HG02870 (cell line): ENCODE measurements around the gene ATP5F1E.
"Not testable (repeated sequence)": the region's sequence is repeated elsewhere in the genome, so short reads cannot be mapped to it uniquely, and the experiment has no call there.

Experiments used
- ATAC-seq: cut with Tn5 transposase; IDR thresholded peaks from one replicate; pipeline ENCODE4 v1.9.1; 2021; ENCODE audit warnings: mild to moderate bottlenecking, moderate library complexity; ENCODE audit not compliant: unreplicated experiment

The ATP5F1E gene

DNA sequence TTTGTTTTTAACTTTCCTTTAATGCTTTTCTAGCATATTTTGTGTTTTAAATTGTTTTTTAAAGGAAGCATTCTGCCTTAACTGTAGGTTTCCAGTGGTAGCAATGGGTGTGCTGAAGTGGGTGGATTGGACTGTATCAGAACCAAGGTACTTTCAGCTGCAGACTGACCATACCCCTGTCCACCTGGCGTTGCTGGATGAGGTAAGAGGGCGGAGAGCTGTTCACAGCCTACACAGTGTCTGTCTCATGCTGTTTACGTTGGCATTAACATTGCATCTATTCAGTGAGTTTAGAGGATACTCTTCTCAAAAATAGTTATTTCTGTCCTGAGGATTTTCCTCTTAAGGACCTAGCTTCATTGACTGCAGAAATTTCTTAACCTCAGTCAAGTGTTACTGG, 39.2 kb downstream of the ATP5F1E start:
- ATAC-seq = no peak

DNA sequence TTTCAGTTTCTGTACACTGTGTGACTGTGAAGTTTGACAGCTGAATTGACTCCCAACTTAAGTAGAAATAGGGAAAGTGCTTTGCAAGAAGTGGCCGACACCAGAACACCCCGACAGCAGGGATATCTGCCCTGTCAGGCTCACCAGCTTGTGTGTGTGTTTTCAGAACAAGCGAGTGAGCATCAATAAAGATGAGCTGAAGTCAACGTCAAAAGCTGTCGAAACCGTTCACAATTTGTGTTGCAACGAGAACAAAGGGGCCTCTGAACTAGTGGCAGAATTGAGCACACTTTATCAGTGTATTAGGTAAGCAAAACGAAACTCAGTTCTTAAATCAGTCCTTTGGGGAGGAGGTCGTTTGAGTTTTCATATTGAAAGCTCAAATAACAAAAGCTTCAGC, 40.4 kb downstream of the ATP5F1E start:
- no peak for ATAC-seq

DNA sequence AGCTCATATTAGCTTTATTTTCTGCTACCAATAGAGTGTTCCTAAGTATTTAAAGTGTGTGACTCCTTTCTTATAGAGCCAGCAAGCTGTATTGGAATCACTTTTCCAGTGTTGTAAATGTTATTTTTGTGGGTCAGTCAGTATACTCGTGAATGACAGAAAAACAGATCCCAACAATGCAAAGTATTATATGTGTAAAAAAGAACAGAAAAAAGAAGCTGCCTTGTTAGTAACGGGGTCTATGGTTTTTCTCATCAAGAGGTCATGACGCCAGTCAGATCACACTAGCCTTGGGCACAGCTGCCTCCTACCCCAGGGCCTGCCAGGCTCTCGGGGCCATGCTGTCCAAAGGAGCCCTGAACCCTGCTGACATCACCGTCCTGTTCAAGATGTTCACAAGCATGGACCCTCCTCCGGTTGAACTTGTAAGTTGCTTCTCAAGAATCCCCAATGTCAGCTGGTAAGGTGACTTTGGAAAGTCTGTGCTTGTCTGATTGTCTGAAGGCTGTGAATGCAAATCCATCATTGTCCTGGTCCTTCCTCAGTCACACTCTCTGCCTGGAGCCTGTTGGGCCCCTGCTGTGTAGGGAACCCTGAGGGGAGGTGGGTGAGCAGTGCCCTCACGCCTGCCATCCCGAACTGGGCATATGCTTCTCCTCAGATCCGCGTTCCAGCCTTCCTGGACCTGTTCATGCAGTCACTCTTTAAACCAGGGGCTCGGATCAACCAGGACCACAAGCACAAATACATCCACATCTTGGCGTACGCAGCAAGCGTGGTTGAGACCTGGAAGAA, 41.3 kb downstream of the ATP5F1E start:
- ATAC-seq = no peak

DNA sequence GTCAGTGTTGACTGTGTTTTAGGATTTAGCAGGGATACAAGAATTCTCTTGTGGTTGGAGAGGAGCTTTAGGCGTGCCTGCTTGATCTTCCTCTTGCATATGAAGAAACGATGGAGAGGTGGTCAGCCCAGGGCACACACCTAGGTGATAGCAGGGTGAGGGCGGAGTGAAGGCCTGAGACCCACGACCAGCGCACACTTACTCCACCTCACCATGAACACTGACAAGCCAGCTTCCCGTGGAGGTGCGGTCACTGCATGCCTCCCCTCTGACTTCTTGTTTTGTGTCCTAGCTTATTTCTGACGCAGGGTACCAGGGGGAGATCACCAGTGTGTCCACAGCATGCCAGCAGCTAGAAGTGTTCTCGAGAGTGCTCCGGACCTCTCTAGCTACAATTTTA, 42.9 kb downstream of the ATP5F1E start:
- no peak for ATAC-seq

DNA sequence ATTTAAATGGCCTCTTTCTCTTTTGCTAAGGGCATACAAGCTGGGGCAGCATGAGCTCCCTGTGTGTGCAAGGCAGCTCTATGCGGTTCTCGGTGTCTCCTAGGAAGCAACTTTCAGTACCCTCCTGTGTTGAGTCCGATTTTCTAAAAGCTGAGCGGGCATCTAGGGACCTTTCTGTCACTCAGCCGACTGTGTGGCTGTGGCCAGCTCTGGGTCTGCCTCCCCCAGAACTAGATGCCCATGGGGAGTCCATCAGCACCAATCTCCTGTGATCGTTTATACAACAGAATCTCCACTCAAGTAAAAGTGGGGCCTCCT, 43.6 kb downstream of the ATP5F1E start:
- ATAC-seq = no peak

DNA sequence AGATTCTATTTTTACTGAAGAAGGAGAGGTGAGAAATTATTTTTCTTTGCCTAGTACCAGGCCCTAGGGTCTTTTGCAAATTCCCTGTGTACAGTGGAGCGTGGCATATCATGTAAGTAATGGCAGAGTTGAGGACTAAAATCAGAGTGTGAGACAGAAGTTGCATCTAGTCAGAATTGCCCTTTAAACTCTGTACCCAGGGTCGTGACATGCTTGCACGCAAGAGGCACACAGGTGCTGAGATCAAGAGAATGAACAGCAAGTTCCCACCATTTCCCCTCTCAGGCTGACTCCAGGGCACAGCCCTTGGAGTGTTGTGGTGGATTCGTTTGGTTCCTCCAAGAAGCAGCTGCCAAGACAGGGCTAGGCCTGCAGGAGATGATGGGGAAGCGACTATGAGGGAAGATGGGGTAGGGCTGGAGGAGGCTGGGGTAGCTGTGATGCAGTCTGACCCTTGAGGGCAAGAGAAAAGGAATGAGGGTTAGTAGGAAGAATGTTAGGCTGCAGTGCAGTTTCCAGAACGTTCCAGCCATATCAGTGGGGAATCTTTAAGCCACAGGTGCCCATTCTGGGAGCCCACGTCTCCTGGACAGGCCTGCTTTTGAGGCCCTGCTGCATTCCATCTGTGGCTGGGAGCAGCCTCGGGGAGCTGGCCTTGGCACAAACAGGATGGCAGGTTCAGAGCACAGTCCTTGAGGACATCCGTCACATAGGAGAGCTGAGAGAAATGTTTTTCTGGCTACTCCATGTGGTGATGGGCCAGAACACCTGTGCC, 44.2 kb downstream of the ATP5F1E start:
- no peak for ATAC-seq

DNA sequence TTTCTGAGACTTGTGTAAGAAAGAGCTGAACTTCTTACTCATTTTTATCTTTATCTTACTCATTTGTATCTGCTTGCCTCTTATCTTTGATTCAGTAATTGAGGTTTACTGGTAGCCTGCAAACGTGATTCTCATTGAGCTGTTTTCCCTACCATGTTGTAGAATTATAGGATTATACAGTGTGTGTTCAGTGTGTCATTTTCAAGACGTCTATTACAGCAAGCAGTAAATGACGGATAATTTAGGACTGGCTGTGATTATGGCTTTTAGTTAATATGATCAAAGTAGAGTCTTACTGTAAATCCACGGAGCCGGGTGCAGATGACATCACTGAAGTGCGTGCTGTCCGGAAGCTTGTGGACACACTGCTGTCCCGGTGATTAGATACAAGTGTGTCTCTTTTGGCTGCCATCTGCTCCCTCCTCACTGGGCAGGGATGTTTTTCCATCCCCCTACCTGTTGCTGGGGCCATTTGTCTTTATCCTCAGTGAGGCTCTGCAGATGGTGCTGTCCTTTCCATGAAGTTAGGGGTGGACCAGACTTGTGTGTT, 45.1 kb downstream of the ATP5F1E start:
- no peak for ATAC-seq

DNA sequence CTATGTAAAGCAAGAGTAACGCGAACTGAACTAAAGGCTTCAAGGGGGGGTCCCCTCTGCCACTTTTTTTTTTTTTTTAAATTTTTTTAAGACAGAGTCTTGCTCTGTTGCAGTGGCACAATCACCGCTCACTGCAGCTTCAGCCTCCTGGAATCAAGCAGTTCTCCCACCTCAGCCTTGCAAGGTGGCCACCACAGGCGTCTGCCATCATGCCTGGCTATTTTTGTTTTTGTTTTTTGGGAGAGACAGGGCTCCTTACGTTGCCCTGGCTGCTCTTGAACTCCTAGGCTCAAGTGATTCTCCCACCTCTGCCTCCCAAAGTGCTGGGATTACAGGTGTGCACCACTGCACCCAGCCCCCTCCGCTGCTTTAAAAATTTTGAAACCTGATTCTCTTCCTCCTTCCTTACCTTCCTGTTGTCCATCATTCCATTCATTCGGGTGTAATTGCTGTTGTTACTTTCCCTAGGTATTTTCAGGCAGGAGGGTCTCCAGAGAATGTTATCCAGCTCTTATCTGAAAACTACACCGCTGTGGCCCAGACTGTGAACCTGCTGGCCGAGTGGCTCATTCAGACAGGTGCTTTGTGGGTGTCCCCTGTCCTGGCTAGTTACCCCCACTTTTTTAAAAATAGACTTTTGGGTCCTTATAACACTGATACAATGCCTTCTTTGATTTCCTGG, 45.7 kb downstream of the ATP5F1E start:
- ATAC-seq = no peak

DNA sequence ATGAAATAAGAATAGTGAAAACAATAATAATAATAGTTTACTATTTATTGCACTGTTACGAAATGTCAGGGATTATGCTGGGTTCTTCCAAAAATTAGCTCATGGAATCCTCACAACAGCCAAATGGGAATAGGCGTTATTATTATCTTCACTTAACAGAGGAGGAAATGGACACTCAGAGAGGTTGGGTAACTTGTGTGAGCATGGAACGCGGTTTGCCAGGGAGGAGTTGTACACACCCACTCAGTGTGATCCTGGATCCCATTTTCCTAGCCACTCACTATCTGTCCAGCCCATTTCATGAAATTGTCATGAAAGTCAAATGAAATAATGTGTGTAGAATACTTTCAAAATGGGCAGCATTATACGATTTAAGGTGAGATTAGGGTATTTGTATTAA, 46.5 kb downstream of the ATP5F1E start:
- ATAC-seq = no peak

DNA sequence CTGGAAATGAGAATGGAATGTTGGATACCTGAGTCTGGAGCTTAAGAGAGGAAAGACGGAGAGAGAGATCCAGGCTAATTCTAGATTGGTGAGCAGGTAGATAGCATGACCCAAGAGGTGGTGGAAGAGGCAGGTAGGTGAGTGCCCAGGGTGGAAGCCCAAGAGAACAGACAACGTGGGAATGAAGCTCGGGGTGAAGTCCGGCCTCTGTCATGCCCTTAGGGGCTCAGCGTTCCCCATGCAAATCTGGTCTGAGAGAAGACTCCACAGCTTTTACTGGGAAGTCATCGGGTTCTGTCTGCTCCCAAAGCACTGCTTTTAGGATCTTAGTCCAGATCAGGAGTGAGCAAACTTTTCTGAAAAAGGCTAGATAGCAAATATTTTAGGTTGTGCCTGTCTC, 47.4 kb downstream of the ATP5F1E start:
- no peak for ATAC-seq

DNA sequence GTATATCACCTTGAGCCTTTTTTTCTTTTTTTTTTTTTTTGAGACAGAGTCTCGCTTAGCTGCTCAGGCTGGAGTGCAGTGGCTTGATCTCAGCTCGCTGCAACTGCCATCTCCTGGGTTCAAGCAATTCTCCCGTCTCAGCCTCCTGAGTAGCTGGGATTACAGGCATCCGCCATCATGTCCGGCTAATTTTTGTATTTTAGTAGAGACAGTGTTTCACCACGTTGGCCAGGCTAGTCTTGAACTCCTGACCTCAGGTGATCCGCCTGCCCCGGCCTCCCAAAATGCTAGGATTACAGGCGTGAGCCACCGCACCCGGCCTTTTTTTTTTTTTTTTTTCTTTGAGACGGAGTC, 49.0 kb downstream of the ATP5F1E start:
- not testable (repeated sequence) for ATAC-seq

DNA sequence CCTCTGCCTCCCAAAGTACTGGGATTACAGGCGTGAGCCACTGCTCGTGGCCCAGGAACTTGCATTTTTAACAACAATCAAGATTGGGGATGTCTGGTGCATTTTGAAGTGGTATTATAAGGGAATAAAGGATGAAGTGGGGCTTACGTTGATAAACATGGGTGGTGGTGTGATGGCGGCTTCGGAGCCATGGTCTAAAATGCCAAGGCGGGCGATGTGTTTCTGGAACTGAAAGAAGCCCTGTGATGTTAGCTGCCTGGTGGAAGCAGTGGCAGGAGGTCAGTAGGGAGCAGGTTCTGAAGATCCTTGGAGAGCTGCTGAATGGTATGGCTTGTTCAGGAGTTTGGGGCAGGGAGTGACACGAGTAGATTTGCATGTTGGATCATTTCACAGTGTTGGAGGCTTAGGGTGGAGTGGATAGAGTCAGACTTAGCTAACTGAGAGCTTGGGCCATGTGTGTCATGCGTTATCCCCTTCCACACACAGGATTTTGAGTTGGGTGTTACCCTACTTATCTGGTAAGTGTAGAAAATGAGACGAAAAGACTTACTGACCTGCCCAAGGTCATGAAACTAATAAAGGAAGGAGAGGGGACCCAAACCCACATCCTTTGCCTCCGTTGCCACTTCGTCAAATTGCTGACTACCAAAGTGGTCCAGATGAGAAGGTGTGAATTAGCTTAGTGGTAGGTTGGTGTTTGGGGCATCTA, 49.6 kb downstream of the ATP5F1E start:
- no peak for ATAC-seq

DNA sequence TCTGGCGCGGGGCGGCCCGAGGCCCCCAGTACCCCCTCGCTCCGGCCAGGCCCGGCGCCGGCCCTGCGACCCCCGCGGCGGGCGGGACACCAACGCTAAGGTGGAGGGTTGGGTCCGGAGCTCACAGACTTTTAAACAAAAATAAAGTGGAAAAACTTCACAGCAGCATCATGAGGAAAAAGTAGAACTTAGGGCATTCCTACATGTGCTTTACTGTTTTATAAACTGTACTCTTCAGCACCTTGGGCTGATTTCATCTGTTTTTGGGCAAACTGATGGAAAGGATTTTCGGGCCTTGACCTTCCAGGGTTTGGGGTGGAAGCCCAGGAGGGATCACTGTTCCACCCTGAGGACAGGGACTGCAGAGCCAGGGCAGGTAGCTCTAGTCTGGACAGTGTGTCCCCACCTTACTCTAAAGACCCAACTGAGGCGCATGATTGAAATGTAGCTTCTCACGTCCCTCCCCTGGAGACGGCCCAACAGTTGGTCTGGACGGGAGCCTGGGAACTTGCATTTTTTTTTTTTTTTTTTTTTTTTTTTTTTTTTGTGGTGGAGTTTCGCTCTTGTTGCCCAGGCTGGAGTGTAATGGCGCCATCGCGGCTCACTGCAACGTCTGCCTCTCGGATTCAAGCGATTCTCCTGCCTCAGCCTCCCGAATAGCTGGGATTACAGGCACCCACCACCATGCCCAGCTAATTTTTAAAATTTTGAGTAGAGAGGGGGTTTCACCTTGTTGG, 50.3 kb downstream of the ATP5F1E start:
- peak; percentile 12 for ATAC-seq

DNA sequence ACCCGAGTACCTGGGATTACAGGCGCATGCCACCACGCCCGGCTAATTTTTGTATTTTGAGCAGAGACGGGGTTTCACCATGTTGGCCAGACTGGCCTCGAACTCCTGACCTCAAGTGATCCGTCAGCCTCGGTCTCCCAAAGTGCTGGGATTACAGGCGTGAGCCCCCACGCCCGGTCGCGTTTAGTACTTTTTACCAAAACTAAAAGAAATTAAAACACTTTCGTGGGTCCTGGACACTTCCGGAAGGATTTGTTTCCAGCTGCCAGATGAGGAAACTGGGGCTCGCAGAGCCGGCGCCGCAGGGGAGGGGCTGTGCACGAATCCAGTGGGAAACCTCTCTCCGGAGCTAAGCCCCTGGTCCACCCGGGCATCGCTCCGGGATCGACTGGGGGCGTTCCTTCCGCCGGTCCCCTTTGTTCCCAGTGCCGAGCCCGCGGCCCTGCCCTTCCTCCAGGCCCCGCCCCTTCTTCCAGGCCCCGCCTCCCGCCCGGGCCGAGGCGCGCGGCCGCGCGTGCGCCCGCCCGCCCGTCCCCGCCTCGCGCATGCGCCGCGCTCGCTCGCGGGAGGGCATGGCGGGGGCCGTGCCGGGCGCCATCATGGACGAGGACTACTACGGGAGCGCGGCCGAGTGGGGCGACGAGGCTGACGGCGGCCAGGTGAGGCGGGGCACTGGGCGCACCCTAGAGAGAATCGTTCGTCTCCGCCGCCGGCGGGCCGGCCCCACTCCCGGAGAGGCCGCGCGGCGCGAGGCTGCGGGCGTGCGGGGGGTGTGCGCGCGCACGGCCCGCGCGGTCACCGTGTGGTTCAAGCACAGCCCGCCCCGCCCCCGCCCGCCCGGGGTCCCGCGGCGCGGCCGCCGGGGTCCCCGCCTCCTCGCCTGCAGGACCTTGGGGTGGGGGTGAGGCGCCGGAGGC, 51.2 kb downstream of the ATP5F1E start, which contains the start of gene NELFCD:
TSS of gene NELFCD (plus strand) at position 546 of the 917 bp plus-strand sequence. CDS start at position 600, 54 bp downstream.
- peak; percentile 58 for ATAC-seq

DNA sequence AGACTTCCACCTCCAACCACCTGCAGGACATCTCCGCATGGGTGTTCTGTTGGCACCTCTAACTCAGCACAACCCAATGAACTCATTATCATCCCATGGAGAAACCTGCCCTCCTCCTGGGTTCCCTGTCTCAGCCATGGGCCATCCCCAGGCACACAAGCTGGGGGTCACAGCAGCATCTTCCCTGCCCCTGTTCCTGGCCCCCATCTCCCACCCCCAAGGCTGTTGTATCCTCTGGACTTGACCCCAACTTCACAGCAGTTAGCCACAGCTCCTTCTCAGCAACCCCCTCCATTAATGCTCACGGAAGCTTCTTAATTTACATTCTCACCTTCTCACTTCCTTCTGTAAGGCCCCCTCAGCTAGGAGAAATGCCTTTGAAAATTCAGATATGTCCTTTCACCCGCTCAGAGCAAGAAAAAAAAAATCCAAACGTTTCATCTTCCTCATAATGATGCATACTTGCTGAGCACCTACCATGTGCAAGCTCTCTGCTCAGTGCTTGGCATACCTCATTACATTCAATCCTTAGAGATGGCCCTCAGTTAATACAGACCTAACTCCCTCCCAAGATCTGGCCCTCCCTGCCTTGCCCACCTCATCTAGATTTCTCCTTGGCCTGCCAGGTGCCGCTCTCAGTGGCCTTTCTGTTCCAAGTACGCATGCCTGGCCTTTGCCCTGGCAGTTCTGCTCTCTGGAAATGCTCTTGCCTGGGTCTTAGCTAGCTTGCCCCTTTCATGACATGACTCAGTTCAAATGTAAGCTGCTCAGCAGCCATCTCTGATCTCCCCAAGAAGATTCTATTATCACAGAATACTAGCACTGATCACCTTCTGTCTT, 53.6 kb downstream of the ATP5F1E start:
- no peak for ATAC-seq

DNA sequence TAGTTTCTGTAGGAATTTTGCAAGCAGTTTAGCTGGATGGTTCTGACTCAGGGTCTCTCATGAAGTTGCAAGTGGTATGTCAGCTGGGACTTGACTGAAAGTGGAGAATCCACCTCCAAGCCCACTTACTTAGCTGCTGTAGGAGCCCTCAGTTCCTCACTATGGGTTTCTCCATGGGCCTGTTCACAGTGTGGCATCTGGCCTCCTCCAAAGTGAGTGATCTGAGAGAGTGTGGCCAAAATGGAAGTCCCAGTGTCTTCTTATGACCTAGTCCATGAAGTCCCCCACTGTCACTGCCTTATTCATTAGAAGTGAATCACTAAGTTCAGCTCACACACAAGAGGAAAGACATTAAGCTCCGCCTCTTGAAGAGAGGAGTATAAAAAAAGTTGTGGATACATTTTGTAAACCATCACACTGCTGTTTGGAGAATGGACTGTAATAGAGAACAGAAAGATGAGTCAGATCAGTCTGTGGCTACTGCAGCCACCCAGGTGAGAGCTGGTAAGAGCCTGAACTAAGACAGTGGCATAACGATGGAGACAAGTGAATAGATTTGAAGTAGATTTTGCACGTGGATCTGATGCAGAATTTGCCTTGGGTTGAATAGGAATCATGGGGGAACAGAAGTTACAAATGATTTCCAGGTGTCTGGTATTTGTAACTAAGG, 55.9 kb downstream of the ATP5F1E start:
- no peak for ATAC-seq
